Activated CD4-positive, alpha-beta T cell treated with anti-CD3 and anti-CD28 coated beads for 4 hours (primary cell): Measurements from ENCODE around the gene CHRNA9.

Experiments
- DNase-seq, 2 donors: peaks; one replicate each; pipeline ENCODE4 v3.0.0-alpha.2; 2020

Gene CHRNA9

GRCh38 chr4:40347472-40347871 is 12.3 kb downstream of the CHRNA9 start:
- DNase-seq = no peak

- DNase-seq = no peak
These were observed 12.9 kb downstream of the CHRNA9 start for GRCh38 chr4:40348000-40348399.

DNA sequence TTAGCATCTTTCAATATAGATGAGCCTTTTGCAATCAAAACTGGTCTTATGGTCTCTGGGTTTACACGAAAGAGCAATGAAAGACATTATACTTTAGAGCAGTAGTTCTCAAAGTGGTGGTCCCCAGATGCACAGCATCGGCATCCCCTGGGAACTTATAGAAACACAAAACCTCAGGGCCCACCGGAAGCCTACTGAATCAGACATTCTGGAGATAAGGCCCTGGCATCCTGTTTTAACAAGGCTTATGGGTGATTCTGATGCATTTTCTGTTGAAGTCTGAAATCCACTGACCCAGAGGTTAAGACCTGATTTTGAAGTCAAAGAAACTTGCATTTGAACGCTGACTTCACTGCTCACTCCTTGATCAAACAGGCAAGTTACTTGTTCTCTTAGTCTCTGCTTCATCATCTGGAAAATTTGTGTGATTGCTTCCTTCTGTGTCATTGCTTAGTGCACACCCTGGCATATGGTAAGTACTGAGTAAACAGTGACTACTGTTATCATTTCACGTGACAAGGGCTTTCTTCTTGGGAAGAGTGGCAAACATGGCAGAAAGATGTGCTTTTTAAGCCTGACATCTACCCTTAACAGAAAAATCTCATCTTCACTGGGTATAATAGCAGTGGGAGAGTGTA is 14.5 kb downstream of the CHRNA9 start:
- DNase-seq = no peak

DNA sequence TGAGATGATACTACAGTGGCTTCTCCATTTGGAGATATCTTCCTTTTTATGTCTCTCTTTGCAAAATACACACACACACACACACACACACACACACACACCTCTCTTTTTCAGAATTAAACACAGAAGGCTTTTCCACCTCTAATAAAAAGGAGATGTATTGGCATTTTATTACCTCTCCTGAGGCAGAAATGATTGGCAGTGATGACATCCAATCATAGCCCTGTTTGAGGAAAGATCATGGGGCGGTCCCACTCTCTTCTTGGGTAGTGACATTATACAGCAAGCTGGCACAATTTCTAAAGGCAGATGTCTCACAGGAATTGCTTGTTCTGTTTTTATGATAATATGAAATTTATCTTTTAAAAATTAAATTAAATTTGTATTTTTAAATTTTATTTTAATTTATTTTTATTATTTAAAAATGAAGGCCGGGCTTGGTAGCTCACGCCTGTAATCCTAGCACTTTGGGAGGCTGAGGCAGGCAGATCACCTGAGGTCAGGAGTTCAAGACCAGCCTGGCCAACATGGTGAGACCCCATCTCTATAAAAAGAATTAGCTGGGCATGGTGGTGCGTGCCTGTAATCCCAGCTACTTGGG is 15.6 kb downstream of the CHRNA9 start:
- DNase-seq = no peak

- DNase-seq = no peak
These were observed 19.0 kb downstream of the CHRNA9 start for GRCh38 chr4:40354158-40354557.

GRCh38 chr4:40355131-40355530 is 20.0 kb downstream of the CHRNA9 start:
- no peak for DNase-seq

GRCh38 chr4:40357738-40358137 is 22.6 kb downstream of the CHRNA9 start:
- no peak for DNase-seq

GRCh38 chr4:40361338-40361737 is 26.2 kb downstream of the CHRNA9 start:
- no peak for DNase-seq

DNA sequence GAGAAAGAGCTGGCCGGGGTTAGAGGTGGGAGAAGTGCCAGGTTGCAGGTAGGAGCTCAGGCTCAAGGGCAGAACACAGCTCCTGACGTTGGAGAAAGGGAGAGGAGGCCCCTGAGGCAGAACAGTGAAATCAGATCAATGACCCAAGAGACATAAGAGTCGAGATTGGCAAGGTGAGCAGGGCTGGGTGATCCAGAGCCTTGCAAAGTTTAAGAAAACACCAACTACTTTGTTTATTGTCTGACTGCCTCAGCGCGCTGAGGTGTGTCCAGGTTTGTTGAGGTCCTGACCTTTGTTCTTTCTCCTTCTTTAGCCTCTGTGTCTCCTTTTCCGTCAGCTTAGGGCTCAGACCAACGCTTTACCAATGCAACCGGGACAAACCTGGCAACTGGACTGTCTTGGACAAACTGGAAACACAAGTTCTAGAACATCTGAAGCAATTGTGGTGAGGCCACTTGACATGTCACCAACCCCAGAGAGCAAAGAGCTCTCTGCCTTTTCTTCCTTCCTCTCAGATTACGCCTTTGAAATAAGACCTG is 28.3 kb downstream of the CHRNA9 start:
- no peak for DNase-seq

DNA sequence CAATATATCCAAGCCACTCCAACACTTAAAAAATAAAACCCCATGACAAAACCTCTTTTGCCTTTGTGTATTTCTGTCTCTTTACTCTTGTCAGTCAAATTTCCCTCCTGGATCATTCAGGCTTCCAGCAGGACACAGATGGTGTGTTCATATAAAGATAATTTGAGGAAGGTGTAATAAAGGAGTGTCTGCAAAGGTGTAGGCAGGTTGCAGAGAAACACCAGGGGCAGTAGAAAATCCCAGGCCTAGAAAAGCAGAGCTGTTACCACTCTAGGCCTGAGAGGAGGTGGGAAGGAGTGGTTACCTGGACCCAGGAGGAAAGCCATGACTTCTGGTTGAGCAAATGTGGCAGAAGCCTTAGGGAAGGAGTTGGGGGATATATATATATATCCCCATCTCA is 28.8 kb downstream of the CHRNA9 start:
- no peak for DNase-seq

DNA sequence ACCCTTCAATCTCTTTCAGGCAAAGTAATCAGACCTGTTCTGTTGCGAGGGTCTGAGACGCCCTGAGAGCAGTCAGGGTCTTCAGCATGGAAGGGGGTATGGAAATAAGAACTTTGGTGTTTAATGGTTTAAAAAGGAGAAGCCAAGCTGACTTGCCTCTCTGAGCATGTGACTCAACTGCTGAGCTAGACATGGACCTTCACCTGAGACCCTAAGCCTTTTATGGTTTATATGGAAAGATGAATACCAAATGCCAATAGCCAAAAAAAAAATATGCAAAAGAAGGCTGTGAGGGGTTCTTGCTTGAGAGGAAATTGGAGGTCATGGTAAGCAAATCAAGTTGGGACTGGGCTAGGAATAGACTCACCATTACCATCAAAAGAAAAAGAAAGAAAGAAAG is 30.6 kb downstream of the CHRNA9 start:
- DNase-seq = no peak

DNA sequence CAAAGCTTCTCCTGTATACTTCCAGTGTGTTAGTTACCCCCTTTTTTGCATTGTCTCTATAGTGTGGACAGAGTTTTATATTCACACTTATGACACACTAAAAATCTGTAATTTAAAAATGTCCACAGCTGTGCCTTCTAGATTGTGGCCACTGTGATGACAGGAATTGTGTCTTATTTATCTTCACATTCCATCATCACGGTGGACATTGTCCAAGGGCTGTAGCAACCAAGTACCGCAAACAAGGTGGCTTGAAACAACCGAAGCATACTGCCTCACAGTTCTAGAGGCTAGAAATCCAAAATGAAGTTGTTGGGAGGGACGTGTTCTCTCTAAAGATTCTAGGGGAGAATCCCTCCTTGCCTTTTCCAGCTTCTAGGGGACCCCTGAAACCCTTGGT is 32.3 kb downstream of the CHRNA9 start:
- no peak for DNase-seq

- DNase-seq = no peak
These were observed 34.5 kb downstream of the CHRNA9 start for GRCh38 chr4:40369437-40370274.

DNA sequence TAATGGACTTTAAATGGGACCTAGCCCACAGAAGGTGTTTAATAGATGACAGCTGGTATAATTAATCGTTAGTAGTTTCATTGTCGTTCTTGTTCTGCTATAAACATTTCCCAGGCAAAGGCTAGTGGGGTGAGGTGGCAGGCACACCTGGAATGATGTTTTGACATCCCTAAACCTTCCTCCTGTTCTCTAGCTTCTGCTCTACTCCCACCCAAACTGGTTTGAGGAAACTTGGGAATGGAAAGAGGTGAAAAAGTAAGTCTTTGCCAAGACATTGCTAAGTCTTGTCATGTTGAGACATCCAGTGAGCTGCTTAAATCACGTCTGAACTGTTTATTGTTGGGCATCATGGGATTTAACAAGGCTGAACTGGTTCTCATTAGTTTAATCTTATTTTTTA is 37.5 kb downstream of the CHRNA9 start:
- no peak for DNase-seq

GRCh38 chr4:40373636-40374035 is 38.5 kb downstream of the CHRNA9 start:
- no peak for DNase-seq

GRCh38 chr4:40375095-40375494 is 40.0 kb downstream of the CHRNA9 start:
- DNase-seq = no peak

GRCh38 chr4:40375620-40376019 is 40.5 kb downstream of the CHRNA9 start:
- no peak for DNase-seq

- no peak for DNase-seq
These were observed 42.6 kb downstream of the CHRNA9 start for GRCh38 chr4:40377512-40378365.

DNA sequence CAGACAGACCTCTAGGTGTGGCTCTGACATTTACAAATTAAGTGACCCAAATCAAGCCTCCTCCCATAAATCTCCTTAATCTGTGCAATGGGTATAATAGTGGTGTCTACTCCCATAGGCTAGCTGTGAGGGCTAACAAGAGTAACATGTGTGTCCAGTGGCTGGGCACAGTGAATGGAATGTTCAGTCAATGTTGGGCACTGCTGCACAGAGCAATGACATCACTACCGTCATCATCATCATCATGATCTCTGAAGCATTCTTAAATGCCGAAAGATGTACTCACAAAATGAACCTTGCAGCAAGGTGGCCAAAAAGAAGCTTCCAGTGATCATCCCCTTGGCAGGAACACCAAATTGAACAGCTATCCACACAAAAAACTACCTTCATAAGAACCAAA is 43.5 kb downstream of the CHRNA9 start:
- DNase-seq = no peak

DNA sequence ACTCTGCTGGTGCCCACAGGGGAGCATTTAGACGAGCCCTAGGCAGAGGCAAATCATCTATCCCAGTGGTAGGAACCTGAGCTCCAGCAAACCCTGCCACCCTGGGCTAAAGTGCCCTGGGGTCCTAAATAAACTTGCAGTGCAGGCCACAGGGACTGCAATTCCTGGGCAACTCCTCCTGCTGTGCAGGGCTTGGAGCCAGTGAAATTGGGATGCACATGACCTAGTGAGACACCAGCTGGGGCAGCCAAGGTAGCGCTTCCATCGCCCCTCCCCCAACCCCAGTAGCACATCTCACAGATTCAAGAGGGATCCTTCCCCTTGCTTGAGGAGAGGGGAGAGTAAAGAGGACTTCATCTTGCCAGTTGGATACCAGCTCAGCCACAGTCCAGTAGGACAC is 44.1 kb downstream of the CHRNA9 start:
- no peak for DNase-seq

GRCh38 chr4:40380647-40381046 is 45.5 kb downstream of the CHRNA9 start:
- no peak for DNase-seq

GRCh38 chr4:40388239-40388638 is 53.1 kb downstream of the CHRNA9 start:
- no peak for DNase-seq

DNA sequence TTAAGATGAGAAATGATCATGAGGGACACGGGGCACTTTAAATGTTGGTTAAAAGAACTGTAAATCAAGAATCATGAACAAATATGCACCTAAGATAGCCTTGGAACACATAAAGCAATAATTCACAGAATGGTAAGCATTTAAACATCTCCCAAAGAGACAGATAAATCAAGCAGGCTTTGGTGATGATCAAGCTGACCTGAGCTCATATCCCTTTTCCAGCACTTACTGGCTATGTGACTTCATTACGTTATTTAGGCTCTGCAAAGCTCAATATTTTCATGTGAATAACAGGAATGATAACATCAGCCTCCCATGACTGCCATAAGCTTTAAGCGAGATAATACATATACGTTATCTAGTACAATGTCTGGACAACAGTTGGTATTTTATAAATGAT is 54.9 kb downstream of the CHRNA9 start:
- DNase-seq = no peak
